Measurements from ENCODE around the gene SDF2L1. TPM values are rescaled to one million over a fixed set of nuclear protein-coding genes. Genes with fewer than 3 reads are reported as not detected.

The SDF2L1 gene
- total and polyA plus RNA-seq, 9 of the 15 experiments (the other 6 are each of a cell fraction or from before 2014, with no cell fraction given), result 15.1 to 989 (median 124) TPM

DNA sequence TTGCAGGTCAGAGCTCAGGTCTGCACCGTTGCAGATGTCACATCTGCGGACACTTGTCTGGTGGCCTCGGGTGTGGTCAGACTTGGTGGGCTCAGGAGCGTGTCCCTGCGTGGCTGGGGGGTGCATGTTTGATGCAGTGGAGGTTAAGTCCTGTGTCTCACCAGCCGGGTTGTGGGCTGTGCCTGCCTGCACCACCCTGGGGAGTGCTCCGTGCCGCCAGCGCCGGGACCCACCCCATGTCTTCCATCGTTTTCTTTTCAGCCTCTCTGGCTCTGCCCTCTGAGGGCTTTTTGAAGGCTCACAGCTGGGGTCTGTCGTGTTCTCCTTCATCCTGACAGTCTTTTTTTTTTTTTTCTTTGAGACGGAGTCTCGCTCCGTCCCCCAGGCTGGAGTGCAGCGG lies 49.7 kb downstream of the SDF2L1 start (continued):
- TF ChIP-seq, protein P1, sequence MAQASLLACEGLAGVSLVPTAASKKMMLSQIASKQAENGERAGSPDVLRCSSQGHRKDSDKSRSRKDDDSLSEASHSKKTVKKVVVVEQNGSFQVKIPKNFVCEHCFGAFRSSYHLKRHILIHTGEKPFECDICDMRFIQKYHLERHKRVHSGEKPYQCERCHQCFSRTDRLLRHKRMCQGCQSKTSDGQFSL (CRISPR knock-in tag; IDR thresholded peaks at IDR 0.05), result 0 out of 2 replicates have a peak, but pooled peaks have one; percentile 42
- TF ChIP-seq, protein P1 (tag; IDR thresholded peaks at IDR 0.05), result no peak
- TF ChIP-seq TEAD1 (CRISPR knock-in tag; IDR thresholded peaks at IDR 0.05), result no peak
- no peak for TF ChIP-seq HNRNPL (IDR thresholded peaks at IDR 0.05; ENCODE audit: low read depth, low read length)
- TF ChIP-seq ADNP (tag; IDR thresholded peaks at IDR 0.05), result no peak
- TF ChIP-seq ZNF431 (CRISPR knock-in tag; IDR thresholded peaks at IDR 0.05), result no peak
- 0 out of 2 replicates have a peak, but pooled peaks have one; percentile 9 for TF ChIP-seq MTF1 (CRISPR knock-in tag; IDR thresholded peaks at IDR 0.05; ENCODE audit: borderline replicate concordance)
- no peak for TF ChIP-seq TAF1 (IDR thresholded peaks at IDR 0.05; ENCODE audit: control insufficient read depth, extremely low read depth, insufficient read depth, low read length, severe bottlenecking)
- TF ChIP-seq STAG1 (CRISPR knock-in tag; IDR thresholded peaks at IDR 0.05; ENCODE audit: borderline replicate concordance), result no peak
- TF ChIP-seq ZNF175 (CRISPR knock-in tag; IDR thresholded peaks at IDR 0.05; ENCODE audit: low read depth), result no peak
- no peak for TF ChIP-seq RBM25 (IDR thresholded peaks at IDR 0.05; ENCODE audit: low read depth, low read length, severe bottlenecking)
- no peak for TF ChIP-seq ZNF584 (CRISPR knock-in tag; IDR thresholded peaks at IDR 0.05; ENCODE audit: low read depth)
- TF ChIP-seq, protein P2, sequence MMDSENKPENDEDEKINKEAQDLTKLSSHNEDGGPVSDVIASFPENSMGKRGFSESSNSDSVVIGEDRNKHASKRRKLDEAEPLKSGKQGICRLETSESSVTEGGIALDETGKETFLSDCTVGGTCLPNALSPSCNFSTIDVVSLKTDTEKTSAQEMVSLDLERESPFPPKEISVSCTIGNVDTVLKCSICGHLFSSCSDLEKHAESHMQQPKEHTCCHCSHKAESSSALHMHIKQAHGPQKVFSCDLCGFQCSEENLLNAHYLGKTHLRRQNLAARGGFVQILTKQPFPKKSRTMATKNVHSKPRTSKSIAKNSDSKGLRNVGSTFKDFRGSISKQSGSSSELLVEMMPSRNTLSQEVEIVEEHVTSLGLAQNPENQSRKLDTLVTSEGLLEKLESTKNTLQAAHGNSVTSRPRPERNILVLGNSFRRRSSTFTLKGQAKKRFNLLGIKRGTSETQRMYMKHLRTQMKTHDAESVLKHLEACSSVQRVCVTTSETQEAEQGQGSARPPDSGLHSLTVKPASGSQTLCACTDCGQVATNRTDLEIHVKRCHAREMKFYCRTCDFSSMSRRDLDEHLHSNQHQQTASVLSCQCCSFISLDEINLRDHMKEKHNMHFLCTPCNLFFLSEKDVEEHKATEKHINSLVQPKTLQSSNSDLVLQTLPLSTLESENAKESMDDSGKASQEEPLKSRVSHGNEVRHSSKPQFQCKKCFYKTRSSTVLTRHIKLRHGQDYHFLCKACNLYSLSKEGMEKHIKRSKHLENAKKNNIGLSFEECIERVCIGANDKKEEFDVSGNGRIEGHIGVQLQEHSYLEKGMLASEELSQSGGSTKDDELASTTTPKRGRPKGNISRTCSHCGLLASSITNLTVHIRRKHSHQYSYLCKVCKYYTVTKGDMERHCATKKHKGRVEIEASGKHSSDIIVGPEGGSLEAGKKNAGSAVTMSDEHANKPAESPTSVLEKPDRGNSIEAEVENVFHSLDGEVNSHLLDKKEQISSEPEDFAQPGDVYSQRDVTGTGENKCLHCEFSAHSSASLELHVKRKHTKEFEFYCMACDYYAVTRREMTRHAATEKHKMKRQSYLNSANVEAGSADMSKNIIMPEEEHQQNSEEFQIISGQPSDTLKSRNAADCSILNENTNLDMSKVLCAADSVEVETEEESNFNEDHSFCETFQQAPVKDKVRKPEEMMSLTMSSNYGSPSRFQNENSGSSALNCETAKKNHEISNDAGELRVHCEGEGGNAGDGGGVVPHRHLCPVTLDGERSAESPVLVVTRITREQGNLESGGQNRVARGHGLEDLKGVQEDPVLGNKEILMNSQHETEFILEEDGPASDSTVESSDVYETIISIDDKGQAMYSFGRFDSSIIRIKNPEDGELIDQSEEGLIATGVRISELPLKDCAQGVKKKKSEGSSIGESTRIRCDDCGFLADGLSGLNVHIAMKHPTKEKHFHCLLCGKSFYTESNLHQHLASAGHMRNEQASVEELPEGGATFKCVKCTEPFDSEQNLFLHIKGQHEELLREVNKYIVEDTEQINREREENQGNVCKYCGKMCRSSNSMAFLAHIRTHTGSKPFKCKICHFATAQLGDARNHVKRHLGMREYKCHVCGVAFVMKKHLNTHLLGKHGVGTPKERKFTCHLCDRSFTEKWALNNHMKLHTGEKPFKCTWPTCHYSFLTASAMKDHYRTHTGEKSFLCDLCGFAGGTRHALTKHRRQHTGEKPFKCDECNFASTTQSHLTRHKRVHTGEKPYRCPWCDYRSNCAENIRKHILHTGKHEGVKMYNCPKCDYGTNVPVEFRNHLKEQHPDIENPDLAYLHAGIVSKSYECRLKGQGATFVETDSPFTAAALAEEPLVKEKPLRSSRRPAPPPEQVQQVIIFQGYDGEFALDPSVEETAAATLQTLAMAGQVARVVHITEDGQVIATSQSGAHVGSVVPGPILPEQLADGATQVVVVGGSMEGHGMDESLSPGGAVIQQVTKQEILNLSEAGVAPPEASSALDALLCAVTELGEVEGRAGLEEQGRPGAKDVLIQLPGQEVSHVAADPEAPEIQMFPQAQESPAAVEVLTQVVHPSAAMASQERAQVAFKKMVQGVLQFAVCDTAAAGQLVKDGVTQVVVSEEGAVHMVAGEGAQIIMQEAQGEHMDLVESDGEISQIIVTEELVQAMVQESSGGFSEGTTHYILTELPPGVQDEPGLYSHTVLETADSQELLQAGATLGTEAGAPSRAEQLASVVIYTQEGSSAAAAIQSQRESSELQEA (IDR thresholded peaks at IDR 0.05; ENCODE audit: low read depth), result no peak
- TF ChIP-seq, protein P3, sequence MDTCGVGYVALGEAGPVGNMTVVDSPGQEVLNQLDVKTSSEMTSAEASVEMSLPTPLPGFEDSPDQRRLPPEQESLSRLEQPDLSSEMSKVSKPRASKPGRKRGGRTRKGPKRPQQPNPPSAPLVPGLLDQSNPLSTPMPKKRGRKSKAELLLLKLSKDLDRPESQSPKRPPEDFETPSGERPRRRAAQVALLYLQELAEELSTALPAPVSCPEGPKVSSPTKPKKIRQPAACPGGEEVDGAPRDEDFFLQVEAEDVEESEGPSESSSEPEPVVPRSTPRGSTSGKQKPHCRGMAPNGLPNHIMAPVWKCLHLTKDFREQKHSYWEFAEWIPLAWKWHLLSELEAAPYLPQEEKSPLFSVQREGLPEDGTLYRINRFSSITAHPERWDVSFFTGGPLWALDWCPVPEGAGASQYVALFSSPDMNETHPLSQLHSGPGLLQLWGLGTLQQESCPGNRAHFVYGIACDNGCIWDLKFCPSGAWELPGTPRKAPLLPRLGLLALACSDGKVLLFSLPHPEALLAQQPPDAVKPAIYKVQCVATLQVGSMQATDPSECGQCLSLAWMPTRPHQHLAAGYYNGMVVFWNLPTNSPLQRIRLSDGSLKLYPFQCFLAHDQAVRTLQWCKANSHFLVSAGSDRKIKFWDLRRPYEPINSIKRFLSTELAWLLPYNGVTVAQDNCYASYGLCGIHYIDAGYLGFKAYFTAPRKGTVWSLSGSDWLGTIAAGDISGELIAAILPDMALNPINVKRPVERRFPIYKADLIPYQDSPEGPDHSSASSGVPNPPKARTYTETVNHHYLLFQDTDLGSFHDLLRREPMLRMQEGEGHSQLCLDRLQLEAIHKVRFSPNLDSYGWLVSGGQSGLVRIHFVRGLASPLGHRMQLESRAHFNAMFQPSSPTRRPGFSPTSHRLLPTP (IDR thresholded peaks at IDR 0.05; ENCODE audit: borderline replicate concordance, extremely low read depth, insufficient read length), result no peak
- TF ChIP-seq ZNF121 (CRISPR knock-in tag; conservative IDR thresholded peaks at IDR 0.05), result no peak
- no peak for TF ChIP-seq SMARCC2 (IDR thresholded peaks at IDR 0.05; ENCODE audit: low read depth)
